ENCODE measurements around the gene BACH2. TPM values are rescaled to one million over a fixed set of nuclear protein-coding genes. Genes with fewer than 3 reads are reported as not detected.

Gene BACH2
- total RNA-seq, 2 experiments from 2014 or later: 30.3 to 31.1 TPM

DNA sequence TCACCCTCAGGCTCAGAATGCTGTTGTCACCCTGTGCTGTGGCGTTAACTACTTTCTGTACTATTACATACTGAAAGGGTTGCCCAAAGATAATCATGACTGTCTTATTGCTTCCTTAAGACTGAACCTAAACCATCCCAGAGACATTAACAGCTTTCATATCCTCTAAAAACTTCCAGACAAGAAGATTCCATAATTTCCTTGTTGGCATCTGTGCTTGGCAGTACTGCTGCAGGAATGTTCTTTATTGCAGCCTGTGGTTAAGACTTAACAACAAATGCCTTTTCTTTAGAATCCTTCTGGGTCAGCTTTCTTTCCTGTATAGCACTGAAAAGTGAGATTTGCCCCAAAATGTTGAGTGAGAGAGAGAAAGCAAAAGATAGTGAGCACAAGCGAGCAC lies 292.7 kb downstream of the BACH2 start:
- POLR2A ChIA-PET: no interaction called here
- CTCF ChIA-PET: no interaction called here
- peaks cover 34% of the 10 kb centered on the region for H3K36me3 Mint-ChIP-seq (ENCODE audit: low read depth)
- no peaks in the 10 kb centered on the region for H3K27me3 Mint-ChIP-seq
- H3K4me1 Mint-ChIP-seq: peaks cover 18% of the 10 kb centered on the region
- H3K4me3 Mint-ChIP-seq: no peak overlapping the region
- H3K9me3 Mint-ChIP-seq: peaks cover 4% of the 10 kb centered on the region
- no peak for DNase-seq
- H3K27ac Mint-ChIP-seq: no peak overlapping the region

DNA sequence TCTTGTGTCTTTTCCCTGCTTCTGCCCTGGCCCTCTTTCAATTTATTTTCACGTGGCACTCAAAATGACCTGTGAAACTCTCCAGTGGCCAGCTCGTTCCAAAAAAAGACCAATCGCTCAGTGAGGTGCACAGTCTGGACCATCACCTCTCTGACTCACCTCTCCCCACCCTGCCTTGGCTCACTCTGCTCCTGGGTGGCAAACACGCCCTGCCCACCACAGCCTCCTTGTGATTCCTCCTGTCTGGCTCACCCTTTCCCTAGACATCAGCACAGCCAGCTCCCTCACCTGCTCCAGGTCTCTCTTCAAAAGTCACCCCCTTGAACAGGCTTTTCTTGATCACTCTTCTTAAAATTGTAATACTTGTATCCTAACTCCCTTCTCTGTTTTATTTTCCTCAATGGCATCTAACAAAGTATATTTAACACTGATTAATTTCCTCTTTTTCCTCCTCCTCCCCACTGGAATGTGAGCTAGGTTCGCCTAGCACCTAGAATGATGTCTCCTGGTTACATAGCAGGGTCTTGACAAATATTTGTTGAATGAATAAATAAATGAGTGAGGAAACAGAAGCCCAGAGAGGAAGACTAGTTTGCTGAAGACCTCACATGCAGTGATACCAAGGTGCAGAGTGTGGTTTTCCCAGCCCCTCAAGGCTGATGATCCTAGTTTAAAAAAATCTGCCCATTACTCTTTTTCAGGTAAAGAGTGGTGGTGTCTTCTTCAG lies 293.4 kb downstream of the BACH2 start:
- peaks cover 4% of the 10 kb centered on the region for H3K9me3 Mint-ChIP-seq
- H3K27ac Mint-ChIP-seq: no peak overlapping the region
- no peak for DNase-seq
- ChIA-PET CTCF (no interaction called here), POLR2A (no interaction called here)
- H3K4me1 Mint-ChIP-seq: peaks cover 16% of the 10 kb centered on the region
- H3K36me3 Mint-ChIP-seq (ENCODE audit: low read depth): peaks cover 28% of the 10 kb centered on the region
- H3K27me3 Mint-ChIP-seq: no peaks in the 10 kb centered on the region
- no peak overlapping the region for H3K4me3 Mint-ChIP-seq

DNA sequence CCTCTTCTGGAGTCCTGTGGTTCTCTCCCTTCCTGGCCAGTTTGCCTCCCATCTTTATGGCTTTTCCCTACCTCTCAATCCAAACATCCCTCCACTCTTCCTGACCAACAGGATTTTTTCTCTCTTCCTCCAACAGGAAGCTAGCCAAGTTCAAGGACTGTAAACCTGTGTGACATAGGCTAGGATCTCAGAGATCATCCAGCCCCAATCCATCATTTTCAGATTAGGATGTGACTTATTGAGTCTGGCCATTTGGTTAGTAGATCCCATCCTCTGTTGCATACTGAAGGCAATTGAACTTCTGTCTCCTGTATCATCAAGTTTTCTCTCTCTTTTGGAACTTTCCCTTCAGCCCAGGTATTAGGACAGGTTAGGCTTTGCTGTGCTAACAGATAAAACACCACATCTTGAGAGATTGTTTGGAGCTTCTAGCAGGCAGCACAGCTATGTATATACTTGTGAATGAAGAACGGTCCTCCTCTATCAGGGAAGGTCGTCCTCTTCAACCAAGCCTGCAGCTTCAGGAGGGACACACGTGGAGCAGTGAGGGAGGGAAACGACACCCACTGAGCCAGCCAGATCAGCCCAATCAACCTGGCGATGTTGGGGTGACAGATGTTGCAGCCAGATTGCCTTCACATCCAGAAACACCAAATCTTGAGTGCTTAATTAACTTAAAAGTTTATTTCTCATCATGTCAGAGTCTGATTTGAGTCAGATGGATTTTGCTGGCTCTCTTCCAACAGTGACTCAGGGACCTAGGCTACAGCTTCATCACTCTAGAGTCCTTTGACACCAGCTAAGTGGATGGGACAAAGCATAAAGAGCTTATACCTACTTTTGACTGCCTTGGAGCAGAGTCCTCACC lies 295.5 kb downstream of the BACH2 start:
- H3K4me1 Mint-ChIP-seq: peaks cover 14% of the 10 kb centered on the region
- peaks cover 30% of the 10 kb centered on the region for H3K36me3 Mint-ChIP-seq (ENCODE audit: low read depth)
- CTCF ChIA-PET: no interaction called here
- no peaks in the 10 kb centered on the region for H3K9me3 Mint-ChIP-seq
- H3K4me3 Mint-ChIP-seq: no peak overlapping the region
- H3K27ac Mint-ChIP-seq: no peak overlapping the region
- POLR2A ChIA-PET: interaction anchor here (0.8 to 1.3 kb wide), 4 partner anchors 13 to 49 kb away, joined by 3 to 4 read pairs (median 3); no protein-coding TSS in a partner anchor
- no peaks in the 10 kb centered on the region for H3K27me3 Mint-ChIP-seq
- DNase-seq: peak; percentile 30

DNA sequence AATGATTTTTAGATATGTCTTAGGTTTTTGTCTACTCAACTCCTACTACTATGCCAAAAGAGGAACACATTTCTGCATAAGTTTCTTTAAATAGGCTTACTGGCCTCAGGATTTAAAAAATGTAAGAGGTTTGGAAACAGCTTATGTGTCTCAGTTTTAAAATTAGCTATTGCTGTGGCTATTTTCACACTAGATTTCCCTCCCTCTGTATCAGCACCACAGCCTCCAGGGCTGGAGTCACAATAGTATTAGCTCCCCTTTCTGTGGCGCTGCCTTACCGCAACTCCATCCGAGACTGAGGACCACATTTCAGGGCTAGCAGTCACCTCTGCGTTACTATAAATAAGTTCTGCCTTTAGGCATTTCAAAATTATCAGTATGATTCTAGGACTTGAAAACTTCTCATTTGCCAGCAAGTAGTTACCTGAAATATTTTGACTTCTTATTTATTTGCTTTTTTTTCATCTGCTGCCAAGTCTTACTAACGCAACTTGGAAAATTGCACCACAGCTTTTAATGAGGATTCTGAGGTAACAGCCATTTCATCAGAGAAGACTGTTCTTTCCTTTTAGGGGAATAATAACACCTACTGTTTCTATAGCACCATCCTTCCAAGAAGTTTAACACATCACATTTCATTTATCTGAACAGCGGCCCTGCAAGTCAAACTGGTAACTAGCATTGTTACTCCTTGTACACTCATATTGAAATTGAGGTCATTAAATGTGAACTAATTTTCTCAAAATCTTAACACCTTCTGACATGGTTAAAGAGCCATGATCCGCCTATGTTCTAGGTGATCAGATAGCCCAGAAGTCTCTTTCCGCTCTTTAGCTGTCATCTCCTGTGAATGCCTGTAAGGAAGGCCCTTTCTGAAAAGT lies 296.5 kb downstream of the BACH2 start:
- no peak overlapping the region for H3K27ac Mint-ChIP-seq
- no peak for DNase-seq
- peaks cover 29% of the 10 kb centered on the region for H3K36me3 Mint-ChIP-seq (ENCODE audit: low read depth)
- no peak overlapping the region for H3K4me3 Mint-ChIP-seq
- no peaks in the 10 kb centered on the region for H3K9me3 Mint-ChIP-seq
- H3K27me3 Mint-ChIP-seq: no peaks in the 10 kb centered on the region
- peaks cover 14% of the 10 kb centered on the region for H3K4me1 Mint-ChIP-seq
- CTCF ChIA-PET: no interaction called here
- POLR2A ChIA-PET: interaction anchor here (0.8 to 1.3 kb wide), 4 partner anchors 26 to 48 kb away, joined by 3 to 4 read pairs (median 3); no protein-coding TSS in a partner anchor

DNA sequence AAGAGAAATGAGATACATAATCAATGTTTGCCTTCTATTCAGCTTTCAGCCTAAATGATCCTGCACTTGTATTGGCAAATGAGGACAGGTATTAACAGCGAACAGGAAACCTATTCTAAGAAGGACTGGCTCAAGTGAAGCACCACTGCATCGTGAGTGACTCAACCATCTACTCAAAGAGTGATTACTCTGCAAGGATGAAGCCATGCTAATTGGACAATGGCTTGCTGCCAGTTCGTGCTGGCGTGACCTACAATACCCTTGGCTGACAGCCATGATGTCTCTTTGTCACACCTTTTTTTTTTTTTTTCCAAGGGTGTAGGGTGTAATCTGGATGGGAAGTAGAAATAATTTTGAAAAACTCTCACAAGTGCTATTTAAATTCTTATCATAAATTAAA lies 297.5 kb downstream of the BACH2 start:
- Mint-ChIP-seq H3K4me3 (no peak overlapping the region), H3K27ac (no peak overlapping the region), H3K4me1 (peaks cover 14% of the 10 kb centered on the region), H3K27me3 (no peaks in the 10 kb centered on the region), H3K9me3 (no peaks in the 10 kb centered on the region), H3K36me3 (ENCODE audit: low read depth) (peaks cover 25% of the 10 kb centered on the region)
- DNase-seq: peak; percentile 49
- ChIA-PET POLR2A (interaction anchor here (1.1 kb wide), 1 partner anchor 45 kb away, joined by 3 read pairs; no protein-coding TSS in a partner anchor), CTCF (no interaction called here)

DNA sequence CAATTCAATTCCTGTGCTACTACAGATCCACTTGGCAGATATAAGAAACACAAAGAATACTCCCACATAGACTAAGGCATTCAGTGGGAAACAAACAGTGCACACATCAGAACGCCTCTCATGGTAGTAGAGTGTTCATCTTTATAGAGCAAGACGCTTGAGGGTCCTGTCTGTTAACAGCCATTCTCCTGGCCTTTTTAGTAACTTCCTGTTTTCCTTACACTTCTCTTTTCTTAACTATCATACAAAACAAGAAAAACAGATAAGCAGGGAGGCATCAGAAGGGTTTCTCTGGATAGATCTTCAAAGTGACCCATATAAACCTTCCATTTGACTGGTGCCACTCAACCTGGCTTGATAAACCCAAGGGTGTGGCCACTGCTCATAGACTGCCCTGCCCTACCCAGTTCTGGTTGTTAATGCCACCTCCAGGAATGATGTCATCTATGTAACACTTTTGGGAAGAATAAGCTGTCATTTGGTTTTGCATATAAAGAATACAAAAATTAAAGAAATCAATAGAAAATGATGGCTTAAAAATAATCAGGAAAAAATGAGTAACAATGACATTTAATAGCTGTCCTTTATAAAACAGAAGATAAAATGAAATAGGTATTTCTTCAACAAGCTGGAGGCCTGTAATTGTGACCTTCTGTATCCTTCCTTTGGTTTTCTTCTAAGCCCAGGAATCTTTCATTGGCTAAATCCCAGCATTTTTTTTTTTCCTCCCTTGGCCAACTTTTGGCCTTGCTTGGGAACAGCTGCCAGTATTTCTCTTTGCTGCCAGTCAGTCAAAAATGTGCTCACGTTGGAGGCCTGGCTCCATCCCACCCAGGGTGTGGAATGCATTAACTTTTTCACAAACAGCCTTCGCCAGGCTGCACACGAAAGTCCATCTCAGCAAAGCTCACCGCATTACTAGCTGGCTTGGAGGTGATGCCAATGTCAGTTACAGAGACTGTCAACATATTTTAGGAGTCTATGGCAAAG lies 298.9 kb downstream of the BACH2 start:
- no peak for DNase-seq
- Mint-ChIP-seq H3K9me3 (no peaks in the 10 kb centered on the region), H3K4me1 (peaks cover 14% of the 10 kb centered on the region), H3K27me3 (no peaks in the 10 kb centered on the region), H3K36me3 (ENCODE audit: low read depth) (peaks cover 26% of the 10 kb centered on the region), H3K4me3 (no peak overlapping the region), H3K27ac (no peak overlapping the region)
- ChIA-PET CTCF (no interaction called here), POLR2A (interaction anchor here (0.7 to 1.1 kb wide), 2 partner anchors 43 to 237 kb away, joined by 3 read pairs; no protein-coding TSS in a partner anchor)

DNA sequence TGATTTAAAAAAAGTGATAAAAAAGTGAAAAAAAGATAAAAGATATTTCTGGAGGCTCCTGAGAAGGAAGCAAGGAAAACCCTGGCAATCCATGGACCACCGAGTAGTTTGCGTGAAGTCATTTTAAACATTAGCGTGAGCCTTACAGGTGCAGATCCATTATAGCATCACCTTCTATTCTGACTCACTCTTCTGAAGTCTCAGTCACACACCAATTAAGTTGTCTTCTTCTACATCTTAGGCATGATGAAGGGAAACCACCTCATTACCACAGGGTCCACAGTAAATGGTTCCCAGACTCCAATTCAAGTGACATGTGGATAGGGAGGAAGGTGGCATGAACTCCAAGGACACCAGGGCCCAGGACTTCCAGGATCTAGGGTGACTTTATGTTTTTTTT lies 303.2 kb downstream of the BACH2 start:
- DNase-seq: no peak
- no peak overlapping the region for H3K27ac Mint-ChIP-seq
- H3K36me3 Mint-ChIP-seq (ENCODE audit: low read depth): peaks cover 38% of the 10 kb centered on the region
- CTCF ChIA-PET: no interaction called here
- no peak overlapping the region for H3K4me3 Mint-ChIP-seq
- POLR2A ChIA-PET: no interaction called here
- peaks cover 15% of the 10 kb centered on the region for H3K4me1 Mint-ChIP-seq
- peaks cover 2% of the 10 kb centered on the region for H3K9me3 Mint-ChIP-seq
- no peaks in the 10 kb centered on the region for H3K27me3 Mint-ChIP-seq

DNA sequence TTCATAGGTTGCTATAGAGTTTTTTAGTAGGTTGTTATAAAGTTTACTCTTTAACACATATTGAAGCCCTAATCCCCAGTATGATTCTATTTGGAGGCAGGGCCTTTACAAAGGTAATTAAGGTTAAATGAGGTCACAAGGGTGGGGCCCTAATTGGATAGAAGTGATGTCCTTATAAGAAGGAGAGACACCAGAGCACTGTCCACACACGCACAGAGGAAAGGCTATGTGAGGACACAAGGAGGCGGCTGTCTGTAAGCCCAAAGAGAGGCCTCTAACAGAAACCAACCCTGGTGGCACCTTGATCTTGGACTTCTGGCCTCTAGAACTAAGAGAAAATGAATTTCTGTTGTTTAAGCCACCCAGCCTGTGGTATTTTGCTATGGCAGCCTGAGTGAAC lies 303.8 kb downstream of the BACH2 start:
- CTCF ChIA-PET: no interaction called here
- POLR2A ChIA-PET: no interaction called here
- H3K27me3 Mint-ChIP-seq: no peaks in the 10 kb centered on the region
- no peak overlapping the region for H3K27ac Mint-ChIP-seq
- peaks cover 11% of the 10 kb centered on the region for H3K4me1 Mint-ChIP-seq
- no peak overlapping the region for H3K4me3 Mint-ChIP-seq
- DNase-seq: no peak
- peaks cover 40% of the 10 kb centered on the region for H3K36me3 Mint-ChIP-seq (ENCODE audit: low read depth)
- peaks cover 2% of the 10 kb centered on the region for H3K9me3 Mint-ChIP-seq

DNA sequence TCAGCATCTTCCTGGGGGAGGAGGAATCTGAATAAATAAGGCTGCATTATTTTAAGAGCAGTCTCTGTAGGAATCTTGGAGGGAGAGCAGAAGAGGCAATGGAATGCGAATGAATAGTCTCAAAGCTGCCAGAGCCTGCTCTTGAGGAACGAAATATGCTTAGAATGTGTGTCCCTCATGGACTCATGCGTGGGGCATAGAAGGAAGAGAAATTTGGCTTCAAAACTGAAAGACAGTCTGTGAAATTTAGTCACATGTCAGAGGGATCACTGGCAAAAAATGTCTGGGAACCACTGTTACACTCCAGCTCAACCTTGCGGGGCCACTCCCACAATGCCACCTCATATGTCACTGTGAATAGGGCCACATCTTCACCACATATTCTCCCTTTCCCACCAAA lies 306.9 kb downstream of the BACH2 start:
- no peak overlapping the region for H3K4me3 Mint-ChIP-seq
- peaks cover 33% of the 10 kb centered on the region for H3K36me3 Mint-ChIP-seq (ENCODE audit: low read depth)
- peaks cover 21% of the 10 kb centered on the region for H3K4me1 Mint-ChIP-seq
- H3K27ac Mint-ChIP-seq: no peak overlapping the region
- ChIA-PET POLR2A (no interaction called here), CTCF (no interaction called here)
- no peak for DNase-seq
- H3K9me3 Mint-ChIP-seq: peaks cover 2% of the 10 kb centered on the region
- H3K27me3 Mint-ChIP-seq: no peaks in the 10 kb centered on the region

DNA sequence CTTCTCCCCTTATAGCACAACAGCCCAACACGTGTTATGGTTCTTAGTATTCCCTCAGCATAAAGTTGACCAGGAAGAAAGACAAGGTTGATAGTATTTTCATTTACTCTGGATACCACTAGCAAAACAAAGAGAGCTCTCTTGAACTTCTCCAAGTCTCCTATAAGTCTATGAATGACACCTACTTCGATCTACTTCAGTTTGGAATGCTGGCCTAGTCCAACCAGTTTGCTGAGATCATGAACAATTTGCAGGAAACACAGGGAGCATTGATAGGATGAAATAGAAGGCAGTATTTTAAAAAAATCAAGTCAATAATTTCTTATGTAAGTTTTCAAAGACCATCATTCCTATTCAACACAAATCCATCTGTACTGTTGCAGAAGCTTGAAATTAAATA lies 308.8 kb downstream of the BACH2 start:
- Mint-ChIP-seq H3K27me3 (no peaks in the 10 kb centered on the region), H3K9me3 (peaks cover 2% of the 10 kb centered on the region), H3K4me1 (peaks cover 21% of the 10 kb centered on the region), H3K4me3 (no peak overlapping the region), H3K27ac (no peak overlapping the region), H3K36me3 (ENCODE audit: low read depth) (peaks cover 31% of the 10 kb centered on the region)
- POLR2A ChIA-PET: interaction anchor here (1.1 kb wide), 1 partner anchor 14 kb away, joined by 3 read pairs; no protein-coding TSS in a partner anchor
- DNase-seq: no peak
- CTCF ChIA-PET: interaction anchor here (1.3 kb wide), 1 partner anchor 47 kb away, joined by 5 read pairs; no protein-coding TSS in a partner anchor

DNA sequence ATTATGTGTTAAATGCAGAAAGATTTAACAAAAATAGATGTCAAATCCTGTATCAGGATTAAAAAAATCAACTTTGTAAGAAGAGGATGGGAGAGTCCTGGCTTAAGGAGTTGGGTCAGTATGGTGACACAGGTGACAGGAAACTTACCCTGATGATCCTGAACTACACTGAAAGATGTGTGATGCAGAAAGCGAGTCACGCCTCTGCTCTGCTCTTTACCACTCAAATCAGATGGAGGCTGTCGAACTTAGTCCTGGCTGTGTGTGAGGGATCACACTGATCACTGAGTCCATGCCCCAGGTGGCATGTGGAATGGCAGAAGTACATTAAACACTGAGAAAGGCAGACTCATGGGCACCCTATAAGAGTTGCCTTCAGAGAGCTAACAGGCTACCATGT lies 309.5 kb downstream of the BACH2 start:
- ChIA-PET POLR2A (interaction anchor here (1.1 kb wide), 1 partner anchor 22 kb away, joined by 3 read pairs; no protein-coding TSS in a partner anchor), CTCF (interaction anchor here (1.3 to 1.8 kb wide), 2 partner anchors 43 to 47 kb away, joined by 5 read pairs; no protein-coding TSS in a partner anchor)
- H3K27me3 Mint-ChIP-seq: no peaks in the 10 kb centered on the region
- no peak overlapping the region for H3K4me3 Mint-ChIP-seq
- peaks cover 31% of the 10 kb centered on the region for H3K36me3 Mint-ChIP-seq (ENCODE audit: low read depth)
- no peak overlapping the region for H3K27ac Mint-ChIP-seq
- DNase-seq: no peak
- H3K9me3 Mint-ChIP-seq: peaks cover 2% of the 10 kb centered on the region
- H3K4me1 Mint-ChIP-seq: peaks cover 22% of the 10 kb centered on the region

DNA sequence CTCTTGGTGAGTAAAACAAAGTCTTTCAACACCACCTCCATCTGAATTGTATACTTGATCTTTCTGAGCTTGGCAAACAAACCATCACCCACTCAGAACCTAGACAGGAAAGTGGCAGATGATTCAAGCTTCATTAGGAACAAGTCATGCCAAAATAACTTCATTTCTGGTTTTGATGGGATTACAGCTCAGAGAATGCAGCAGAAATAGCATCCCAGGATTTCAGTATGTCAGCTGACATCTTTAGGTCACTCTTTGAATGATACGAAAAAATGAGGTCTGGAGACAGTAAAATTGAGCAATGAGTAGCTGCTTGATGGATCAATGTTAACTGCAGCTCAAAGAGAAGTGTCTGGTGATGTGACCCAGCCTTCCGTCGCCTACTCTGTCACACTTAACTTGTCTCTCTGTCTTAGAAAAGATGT lies 310.0 kb downstream of the BACH2 start:
- ChIA-PET POLR2A (interaction anchor here (1.1 kb wide), 1 partner anchor 22 kb away, joined by 3 read pairs; no protein-coding TSS in a partner anchor), CTCF (interaction anchor here (1.8 kb wide), 1 partner anchor 43 kb away, joined by 5 read pairs; no protein-coding TSS in a partner anchor)
- Mint-ChIP-seq H3K27me3 (no peaks in the 10 kb centered on the region), H3K9me3 (peaks cover 2% of the 10 kb centered on the region), H3K4me3 (no peak overlapping the region), H3K36me3 (ENCODE audit: low read depth) (peaks cover 31% of the 10 kb centered on the region), H3K27ac (no peak overlapping the region), H3K4me1 (peaks cover 24% of the 10 kb centered on the region)
- DNase-seq: no peak

All from activated CD4-positive, alpha-beta memory T cell treated with anti-CD3 and anti-CD28 coated beads, Interleukin-2, amount 10 ng/mL, durations not matched to agents 7 days and 5 days (primary cell).